GM12875 (cell line): ENCODE results near the gene SLC2A9.
"Not testable (repeated sequence)": the region's sequence is repeated elsewhere in the genome, so short reads cannot be mapped to it uniquely, and the experiment has no call there.

Source experiments
- H3K4me3 ChIP-seq: one replicate; pipeline ENCODE4 v1.5.1; 2011; ENCODE audit warnings: low read depth, low read length, control low read depth
- TF ChIP-seq, protein P1 (sequence below): IDR thresholded peaks from 2 replicates; pipeline ENCODE4 v1.5.1; 2011; ENCODE audit warnings: low read depth, mild to moderate bottlenecking, control low read depth, inconsistent platforms, low read length, moderate library complexity, borderline replicate concordance; ENCODE audit not compliant: insufficient read depth

SLC2A9 gene

DNA sequence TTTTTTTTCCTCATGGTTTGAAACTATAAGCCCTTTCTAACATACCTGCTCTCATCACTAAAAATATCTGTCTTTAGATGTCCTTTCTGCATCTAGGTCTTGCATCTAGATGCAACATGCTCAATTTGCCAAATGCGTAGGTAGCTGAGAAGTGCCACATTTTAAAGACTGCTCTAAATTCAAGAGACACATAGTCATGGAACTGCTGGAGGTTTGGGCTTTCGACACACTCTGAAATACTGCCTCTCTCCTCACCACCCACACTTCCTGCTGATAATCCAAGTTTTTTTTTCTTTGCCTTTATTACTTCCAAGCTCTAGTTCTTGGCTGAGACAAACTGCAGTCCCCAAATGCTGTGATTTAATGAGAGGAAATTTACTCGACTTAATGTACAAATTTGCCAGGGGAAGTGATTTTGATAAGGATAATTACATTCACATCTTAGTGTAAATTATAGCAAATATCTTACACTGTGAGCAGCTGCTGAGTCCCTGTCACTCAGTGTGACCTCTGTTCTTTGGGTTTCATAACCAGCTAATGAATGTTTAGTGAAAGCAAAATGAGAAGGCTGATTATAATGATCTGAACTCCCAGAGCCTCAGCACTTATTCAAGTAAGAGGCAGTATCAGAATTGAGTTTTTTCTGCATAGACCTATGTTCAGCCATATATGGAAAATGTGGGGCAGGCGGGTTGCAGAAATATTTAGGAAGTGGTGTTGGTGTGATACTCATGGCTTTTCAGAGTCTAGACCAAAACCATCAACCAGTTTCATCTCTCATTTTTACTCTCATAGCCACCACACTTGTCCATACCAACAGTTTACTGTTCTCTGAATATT, 208.6 kb downstream of the SLC2A9 start:
- TF ChIP-seq, protein P1, sequence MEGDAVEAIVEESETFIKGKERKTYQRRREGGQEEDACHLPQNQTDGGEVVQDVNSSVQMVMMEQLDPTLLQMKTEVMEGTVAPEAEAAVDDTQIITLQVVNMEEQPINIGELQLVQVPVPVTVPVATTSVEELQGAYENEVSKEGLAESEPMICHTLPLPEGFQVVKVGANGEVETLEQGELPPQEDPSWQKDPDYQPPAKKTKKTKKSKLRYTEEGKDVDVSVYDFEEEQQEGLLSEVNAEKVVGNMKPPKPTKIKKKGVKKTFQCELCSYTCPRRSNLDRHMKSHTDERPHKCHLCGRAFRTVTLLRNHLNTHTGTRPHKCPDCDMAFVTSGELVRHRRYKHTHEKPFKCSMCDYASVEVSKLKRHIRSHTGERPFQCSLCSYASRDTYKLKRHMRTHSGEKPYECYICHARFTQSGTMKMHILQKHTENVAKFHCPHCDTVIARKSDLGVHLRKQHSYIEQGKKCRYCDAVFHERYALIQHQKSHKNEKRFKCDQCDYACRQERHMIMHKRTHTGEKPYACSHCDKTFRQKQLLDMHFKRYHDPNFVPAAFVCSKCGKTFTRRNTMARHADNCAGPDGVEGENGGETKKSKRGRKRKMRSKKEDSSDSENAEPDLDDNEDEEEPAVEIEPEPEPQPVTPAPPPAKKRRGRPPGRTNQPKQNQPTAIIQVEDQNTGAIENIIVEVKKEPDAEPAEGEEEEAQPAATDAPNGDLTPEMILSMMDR: no peak
- H3K4me3 ChIP-seq: no peak overlapping the region

DNA sequence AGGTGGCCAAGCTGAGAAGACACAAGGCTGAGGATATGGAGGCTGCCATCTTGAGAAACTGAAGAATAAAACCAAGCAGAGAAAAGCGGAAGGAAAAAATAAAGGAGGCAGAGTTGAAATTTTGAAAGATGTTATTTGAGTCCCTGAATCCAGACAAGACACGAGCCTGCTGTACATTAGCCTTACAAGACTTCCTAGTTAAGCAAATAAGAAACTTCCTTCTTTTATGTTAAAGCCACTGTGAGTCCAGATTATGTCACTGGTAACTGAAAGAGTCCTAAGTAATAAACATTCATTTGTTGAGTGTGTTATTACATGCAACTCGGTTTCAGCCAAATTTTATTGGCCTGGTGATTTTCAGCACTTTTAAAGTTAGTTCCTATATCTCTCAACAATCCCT, 209.5 kb downstream of the SLC2A9 start:
- H3K4me3 ChIP-seq: no peak overlapping the region
- TF ChIP-seq, protein P1: no peak

DNA sequence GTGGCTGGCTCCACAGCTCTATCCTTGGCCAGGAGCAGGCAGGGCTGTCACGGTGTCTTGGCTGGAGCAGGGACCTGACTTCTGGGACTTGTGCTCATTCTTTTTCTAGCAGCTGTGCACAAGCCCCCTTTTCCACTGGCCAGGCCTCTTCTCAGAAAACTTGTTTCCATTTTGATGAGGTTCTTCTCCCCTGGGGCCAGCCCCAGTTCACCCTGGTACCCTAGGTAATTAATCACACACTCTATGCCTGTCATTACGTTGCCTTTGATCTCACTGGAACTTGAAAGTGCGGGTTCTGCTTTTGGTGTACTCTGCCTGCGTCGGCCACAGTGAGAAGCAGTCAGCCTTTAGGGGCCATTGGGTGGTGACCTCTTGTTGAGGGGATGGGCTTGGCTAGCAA, 213.2 kb downstream of the SLC2A9 start:
- H3K4me3 ChIP-seq: no peak overlapping the region
- TF ChIP-seq, protein P1: no peak

DNA sequence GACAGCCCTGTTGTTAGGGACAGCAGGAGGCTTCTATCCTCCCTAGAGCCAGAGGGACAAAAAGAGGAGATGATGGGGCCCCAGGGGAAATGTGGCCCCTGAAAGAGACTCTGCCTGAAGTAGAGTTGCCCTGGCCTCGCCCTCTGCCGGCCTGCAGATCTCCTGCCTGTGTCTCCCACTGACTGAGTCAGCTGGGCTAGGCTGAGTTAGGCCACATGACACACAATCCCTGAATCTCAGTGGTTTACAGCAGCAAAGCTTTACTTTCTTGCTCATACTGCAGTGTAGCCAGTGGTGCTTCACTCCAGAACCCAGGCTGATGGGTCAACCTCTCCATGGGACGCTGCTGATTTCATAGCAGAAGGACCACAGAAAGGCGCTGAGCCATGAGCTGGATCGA, 216.4 kb downstream of the SLC2A9 start:
- TF ChIP-seq, protein P1: no peak
- no peak overlapping the region for H3K4me3 ChIP-seq

DNA sequence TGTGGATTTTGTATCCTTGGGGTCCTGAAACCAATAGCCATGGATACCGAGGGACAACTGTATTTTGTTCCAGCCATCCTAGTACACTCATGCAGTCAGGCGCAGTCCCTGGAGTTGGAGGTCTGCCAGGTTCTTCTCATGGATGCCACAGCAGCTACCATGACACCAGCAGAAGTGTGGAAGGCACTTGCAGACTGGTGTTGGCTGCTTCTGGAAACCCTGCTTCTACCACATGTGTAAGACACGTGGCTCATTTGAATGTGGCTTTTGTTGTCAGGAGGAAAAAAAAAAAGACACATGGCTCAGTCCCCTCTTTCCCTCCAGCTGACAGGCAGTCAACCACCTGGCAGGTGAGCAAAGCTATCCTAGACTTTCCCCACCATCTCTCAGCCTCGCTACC, 220.4 kb downstream of the SLC2A9 start:
- no peak overlapping the region for H3K4me3 ChIP-seq
- TF ChIP-seq, protein P1: no peak

DNA sequence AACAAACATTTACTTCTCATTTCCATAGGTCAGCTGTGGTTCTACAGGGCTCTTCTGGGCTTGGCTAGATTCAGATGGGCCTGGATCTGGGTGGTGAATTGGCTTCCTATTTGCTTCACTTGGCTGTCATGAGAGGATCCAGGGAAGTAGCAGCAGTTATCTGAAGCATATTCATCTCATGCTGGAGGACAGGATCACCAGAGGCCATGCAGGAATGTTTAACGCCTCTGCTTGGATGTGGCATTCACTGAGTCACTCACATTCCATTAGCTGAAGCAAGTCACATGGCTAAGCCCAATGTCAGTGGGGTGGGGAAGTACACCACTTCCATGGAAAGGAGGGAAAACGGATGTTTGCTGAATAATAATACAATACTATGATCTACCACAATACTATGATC, 224.7 kb downstream of the SLC2A9 start:
- H3K4me3 ChIP-seq: not testable (repeated sequence)

DNA sequence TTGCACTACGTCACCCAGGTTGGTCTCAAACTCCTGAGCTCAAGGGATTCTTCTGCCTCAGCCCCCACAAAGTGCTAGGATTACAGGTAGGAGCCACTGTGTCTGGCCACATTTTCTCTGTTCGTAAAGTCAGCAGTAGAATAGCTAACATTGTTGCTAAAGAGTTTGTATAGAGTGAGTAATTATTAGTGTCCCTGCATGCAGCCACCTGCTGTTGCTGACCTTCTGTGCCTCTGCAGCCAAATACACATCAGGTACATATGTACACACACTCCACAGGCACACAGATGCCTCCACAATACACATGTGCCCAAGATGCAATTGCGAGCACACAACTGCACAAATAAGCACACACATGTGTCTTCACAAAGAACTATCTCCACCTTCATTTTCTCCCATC, 228.9 kb downstream of the SLC2A9 start:
- no peak overlapping the region for H3K4me3 ChIP-seq
- TF ChIP-seq, protein P1: no peak

DNA sequence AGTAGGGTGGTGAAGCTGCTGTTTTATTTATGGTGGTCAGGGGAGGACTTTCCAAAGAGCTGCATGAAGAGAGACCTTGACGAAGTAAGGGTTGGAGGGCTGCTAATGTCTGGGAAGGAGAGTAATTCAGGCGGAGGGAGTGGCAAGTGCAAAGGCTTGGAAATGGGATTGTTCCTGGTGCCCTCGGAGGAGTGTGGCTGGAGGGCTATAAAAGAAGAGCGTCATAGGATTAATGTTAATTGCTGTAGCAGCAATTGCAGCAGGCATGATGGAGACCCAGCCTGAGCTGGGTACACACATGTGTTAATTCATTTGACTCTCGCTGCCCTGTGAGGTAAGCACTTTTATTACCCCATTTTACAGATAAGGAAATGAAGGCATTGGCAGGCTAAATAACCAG, 235.4 kb downstream of the SLC2A9 start:
- not testable (repeated sequence) for H3K4me3 ChIP-seq
